CD4-positive, alpha-beta T cell treated with Interleukin-6 at 100 ng/mL for 8 hours (primary cell): Measurements from ENCODE around the gene ANKRD22.
"Not testable (repeated sequence)": the region's sequence is repeated elsewhere in the genome, so short reads cannot be mapped to it uniquely, and the experiment has no call there.

Experiments used
- DNase-seq: peaks from one replicate; pipeline ENCODE4 v3.0.0-alpha.2; 2020; ENCODE audit warnings: mixed read lengths, low spot score

Gene ANKRD22

DNA sequence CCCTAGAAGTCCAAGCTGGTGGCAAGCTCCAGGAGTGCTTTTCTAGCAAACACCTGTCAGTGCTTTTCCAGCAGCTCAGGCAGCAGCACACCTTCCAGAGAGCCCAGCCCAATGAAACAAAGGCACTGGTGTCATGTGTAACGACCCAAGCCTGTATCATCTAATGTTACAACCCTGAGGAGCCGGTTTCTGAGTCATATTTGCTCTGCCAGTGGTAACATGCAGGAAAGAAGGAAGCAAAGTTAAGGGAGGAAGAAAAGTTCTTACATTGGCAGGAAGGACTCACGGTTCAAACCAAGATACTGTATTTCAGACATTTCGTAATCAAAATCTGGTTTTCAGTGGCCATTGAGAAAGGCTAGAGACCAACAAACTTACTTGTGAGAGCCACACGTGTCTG, at the start of gene ANKRD22:
TSS of gene ANKRD22 (minus strand) at position 139 of the 400 bp plus-strand sequence. CDS start 237 bp downstream, outside the sequence.
- DNase-seq, result no peak

DNA sequence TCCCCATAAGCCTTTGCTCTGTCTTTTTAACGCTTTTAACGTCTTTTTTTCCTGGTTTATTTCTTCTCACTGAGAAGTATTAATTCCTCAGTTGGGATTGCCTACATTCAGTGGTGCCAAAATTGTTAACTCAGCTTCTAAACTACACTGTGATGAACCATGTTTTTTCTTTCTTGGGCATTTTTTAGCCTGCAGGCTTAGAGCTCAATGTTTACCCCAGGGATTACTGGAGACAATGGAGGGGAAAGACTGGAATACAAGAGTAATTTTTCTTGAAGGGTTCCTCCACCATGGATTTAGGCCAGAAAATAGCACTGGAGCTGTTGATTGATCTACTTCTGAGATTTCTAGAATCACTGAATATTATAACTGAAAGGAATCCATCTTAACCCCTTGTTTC, 48.2 kb upstream of the ANKRD22 start:
- DNase-seq, result no peak

DNA sequence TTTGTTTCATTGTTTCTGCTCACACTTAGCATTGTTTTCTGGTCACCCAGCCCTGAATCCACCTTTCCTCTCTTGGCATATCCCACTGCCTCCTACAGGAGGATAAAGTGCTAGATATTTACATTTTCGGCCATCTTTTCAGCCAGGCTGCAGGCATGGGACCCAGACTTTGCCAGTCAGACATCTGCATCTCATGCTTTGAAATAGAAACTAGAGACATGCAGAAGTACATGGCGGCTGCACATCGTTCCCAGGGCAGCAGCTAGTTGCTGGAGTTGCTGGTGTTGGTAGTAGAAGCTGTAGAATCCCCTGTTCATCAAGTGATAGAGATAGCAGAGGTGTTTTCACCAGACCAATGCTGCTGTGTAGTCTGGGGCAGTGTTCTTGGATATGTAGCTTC, 47.1 kb upstream of the ANKRD22 start:
- no peak for DNase-seq

DNA sequence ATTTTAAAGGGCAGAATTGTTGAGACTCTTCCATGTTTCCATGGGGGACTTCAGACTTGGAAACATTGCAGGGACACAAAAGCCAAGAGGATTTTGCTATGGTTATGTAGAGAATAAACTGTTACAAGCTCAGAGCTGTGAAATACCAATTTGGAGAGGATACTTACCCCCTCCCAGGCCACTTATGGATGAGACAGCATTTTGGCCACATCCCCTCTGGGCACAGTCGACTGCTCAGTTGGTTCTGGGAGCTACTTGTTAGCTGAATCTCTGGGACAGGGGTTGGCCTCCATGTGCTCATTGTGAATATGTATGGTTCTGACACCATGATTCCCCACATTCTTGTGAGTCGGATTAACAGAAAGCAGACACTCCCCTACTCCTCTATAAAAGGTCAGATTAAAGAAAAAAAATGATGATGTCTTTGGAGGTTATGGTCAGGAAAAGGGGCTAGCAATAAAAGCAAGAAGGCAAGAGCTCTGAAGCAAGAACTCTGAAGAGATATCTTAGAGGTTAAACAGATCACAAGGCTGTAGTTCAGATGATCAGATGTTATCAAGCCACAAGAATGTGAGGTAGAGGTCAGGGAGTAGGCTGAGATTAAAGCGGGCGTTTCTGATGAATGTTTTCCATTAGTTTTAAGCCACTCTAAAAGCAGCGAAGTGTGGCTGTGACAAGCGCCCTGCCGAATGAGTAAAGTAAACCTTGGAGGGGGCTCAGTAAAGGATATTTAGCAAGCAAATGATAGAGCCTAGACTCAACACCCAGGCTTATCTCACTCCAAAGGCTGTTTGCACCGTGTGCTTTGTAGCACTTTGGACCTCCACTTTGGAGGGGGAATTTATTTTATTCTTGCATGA, 45.6 kb upstream of the ANKRD22 start:
- DNase-seq, result no peak

DNA sequence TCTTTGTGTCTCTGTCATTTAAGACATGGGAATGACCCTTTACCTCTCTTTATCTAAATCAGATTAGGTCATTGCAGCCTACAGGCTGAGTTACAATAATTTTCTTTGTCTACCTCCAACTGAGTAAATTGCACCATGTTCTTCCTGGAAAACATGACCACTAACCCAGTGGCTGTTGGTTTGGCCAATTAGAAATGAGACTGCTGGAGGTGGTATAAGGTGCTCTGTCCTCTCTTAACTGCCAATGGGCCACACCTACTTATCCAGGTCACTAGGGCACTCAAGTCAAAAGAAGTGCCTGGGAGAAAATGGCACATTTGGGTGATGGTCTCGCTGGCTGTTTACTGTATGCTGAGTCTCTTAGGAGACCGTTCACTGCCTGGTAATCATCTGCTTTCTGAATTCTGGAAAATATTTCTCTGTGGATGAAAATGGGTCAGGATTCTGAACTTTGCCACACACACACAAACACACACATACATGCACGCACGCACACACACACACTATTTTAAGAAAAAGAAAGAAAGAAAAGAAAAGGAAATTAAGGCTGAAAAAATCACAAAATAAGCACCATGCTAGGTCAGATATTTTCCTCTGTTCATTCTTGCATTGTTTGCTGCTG, 44.8 kb upstream of the ANKRD22 start:
- DNase-seq, result no peak

DNA sequence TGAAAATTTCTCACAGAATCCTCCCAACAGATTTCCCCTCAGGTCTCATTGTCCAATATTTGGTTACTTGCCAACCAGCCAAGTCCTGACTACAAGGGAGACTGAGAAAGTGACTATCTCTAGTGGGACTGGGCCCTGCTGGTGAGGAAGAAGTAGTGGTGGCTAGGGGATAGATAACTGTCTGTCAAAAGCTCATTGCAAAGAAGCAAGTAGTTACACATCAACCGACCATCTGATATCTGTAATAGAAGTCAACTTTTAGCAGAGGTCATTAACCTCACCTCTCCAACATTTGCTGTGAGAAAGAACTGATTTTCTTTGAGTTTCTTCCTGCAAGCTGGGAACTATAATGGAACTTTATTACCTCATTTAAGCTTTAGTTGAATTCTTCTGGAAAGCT, 43.6 kb upstream of the ANKRD22 start:
- no peak for DNase-seq

DNA sequence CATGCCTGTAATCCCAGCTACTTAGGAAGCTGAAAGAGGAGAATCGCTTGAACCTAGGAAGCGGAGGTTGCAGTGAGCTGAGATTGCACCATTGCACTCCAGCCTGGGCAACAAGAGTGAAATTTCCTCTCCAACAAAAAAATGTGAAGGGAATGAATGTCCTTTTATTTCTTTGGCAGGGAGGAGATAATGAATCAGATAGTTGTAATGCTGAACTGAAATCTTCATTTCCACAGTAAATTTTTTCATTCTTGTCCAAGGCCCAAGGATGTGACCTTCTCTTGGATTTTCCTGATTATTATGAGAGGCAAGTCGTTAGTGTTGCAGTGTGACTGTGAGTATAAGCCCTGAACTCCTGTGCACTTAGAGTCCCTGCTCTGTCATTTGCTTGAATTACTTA, 42.0 kb upstream of the ANKRD22 start:
- DNase-seq, result no peak

DNA sequence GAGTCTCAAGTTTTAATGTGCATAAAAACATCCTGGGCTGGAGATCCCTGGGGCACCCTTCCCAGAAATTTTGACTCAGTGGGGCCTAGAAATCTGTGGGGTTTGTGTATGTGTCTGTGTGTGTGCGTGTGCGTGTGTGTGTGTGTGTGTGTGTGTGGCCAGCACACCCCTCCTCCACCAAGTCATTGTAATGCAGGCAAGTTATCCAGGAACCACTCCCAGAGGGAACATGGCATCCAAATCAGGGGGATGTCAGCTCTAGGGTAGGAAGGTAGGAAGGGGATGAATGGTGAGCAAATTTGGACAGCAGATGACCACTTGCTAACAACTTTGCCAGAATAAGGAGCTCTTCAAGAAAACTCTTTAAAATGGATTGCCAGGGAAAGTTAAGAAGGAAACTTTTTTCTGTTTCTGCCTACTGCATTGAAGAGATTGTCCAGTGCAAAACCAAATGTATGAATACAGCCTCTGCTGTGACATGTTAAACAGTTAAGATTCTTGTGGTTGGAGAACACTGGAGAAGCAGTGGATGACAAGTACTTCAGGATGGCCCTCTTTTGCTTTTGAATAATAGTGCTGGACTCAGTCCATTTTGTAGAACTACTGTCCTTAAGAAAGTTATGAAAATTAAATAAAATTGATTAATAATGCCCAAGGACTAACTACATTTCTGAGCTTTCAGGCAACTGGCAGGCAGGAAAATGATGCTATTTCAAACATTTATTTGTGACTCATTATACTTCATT, 40.8 kb upstream of the ANKRD22 start:
- DNase-seq, result no peak

DNA sequence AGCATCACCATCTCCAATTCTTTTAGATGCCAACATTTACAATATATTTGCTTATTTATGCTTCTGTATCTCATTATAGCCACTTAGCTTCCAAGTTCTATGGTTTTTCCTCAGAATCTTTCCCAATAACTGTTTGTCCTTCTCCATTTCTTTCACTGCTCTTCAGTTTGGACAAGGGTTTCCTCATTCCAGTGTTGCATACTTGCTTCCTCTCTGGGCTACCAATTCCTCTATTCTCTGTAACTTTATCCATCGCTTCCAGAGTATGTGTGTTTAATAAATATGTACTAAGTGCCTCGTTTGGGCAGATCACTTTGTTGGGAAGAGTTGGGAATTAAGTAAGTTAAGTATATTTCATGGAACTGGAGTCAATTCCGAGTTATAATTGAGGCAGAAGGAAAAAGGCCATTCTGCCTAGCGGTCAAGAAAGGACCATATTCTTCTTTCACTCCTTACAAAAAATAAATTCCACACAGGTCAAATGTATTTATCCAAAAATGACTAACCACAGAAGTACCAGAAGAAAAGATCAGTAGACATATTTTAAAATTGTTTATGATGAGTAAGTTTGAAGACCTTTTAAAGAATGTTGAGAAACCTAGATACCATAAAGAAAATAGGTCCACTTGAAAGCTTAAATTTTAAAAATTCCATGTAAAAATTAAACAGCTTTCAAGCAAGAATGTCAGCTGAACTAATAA, 39.2 kb upstream of the ANKRD22 start:
- no peak for DNase-seq

DNA sequence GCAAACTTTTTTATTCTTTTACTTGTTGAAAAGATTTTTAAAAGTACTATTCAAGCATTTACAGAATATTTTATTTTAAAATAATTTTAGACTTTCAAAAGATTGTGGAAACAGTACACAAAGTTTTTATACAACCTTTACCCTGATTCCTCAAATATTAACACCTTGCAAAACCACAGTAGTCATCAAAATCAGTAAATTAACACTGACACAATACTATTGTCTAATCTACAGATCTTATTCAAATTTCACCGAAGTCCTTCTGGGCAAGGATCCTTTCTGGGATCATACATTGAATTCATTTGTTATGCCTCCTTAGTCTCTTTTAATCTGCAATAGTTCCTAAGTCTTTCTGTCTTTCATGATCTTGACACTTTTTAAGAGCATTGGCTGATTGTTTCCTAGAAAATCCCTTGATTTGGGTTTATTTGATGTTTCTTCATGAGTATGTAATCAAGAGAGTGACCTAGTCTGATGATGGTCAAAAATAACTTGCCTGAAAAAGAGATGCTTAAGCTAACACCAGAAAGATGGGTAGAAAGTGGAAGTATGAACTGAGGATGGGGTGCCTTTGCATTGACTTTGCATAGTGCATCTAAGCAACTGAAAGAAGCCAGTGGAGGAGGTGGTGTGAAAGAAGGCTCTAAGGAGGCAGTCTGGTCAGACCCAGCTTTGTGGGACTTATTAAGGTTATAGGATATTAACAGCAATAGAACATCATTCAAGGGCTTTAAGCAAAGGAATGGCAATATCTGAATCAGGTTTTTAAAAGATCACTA, 38.1 kb upstream of the ANKRD22 start:
- DNase-seq, result no peak

DNA sequence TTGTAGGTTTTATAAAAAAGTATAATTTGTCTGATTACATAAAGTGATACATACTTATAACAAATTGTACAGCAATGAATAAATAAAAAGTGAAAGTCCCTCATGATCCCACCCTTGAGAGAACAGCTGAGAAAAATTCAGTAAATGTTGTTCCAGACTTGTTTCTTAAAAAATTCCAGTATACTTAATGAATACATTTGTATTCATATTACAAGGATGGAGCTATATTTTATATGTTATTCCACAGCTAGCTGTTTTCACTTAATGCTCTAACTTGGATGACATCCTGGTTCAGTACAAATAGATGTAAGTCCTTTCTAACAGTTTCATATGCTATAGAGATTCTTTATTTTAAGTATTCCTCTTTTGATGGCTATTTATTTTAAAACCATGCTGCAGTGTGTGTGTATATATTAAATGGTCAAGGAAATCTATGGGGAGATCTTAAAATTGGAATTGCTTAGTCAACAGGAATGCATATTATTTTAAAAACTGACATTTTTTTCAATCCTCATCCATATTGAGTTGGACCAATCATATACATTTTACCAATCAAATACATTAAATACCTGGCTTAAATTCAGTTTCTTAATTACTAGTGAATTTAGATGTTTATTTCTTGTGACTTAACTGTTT, 37.3 kb upstream of the ANKRD22 start:
- DNase-seq, result no peak

DNA sequence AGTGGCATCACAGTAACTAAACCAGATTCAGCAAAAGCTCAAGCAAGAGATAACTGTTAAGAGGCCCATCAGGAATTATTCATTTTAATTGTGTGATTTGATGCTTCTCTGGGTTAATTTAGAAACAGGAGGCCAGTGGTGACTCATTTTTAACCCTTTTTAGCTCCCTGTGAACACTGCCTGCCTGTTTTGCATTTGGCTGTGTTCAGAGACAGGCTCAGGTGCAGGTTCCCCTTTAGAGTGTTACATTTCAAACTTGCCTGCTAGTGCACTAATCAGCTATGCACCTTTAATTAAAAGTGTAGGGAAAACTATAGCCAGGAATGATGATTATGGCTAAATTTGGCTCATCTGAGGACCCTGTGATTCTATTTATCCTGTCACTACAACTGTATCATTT, 34.9 kb upstream of the ANKRD22 start:
- DNase-seq, result no peak

DNA sequence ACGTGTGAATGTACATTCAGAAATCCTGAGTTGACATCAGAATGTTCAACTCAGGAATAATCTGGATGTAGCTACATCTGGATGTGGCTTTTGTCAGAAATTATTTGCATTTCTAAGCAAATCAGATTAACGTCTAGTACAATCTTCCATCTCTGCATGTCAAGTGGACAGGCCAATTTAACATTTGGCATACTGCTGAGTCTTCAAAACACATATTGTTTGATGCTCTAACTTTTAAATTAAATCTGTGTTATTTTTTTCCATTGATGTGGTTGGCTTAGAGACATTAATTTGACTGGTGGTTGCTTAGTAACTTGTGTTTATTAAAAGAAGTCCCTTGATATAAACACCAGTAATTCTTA, 31.8 kb upstream of the ANKRD22 start:
- no peak for DNase-seq

DNA sequence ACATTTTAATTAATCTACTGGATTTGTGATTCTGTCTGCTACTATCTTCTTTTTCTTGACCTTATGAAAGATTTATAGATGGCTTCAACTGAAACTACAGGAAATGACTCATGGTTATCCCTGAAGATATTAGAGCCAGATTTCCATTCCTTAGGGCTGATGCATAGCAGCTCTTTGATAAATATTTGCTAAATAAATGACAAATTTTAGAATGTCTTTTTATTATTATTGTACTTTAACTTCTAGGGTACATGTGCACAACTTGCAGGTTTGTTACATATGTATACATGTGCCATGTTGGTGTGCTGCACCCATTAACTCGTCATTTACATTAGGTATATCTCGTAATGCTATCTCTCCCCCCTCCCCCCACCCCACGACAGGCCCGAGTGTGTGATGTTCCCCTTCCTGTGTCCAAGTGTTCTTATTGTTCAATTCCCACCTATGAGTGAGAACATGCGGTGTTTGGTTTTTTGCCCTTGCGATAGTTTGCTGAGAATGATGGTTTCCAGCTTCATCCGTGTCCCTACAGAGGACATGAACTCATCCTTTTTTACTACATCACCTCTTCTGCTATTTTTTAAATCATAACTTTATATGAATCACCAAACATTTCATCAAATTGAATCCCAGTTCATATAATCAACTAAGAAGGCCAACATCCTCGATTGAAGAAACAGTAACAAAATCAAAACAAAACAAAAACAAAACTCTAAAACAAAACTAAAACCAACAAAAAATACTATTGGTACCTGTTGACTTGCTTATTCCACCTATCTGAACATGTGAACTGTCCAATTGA, 31.2 kb upstream of the ANKRD22 start:
- DNase-seq, result not testable (repeated sequence)

DNA sequence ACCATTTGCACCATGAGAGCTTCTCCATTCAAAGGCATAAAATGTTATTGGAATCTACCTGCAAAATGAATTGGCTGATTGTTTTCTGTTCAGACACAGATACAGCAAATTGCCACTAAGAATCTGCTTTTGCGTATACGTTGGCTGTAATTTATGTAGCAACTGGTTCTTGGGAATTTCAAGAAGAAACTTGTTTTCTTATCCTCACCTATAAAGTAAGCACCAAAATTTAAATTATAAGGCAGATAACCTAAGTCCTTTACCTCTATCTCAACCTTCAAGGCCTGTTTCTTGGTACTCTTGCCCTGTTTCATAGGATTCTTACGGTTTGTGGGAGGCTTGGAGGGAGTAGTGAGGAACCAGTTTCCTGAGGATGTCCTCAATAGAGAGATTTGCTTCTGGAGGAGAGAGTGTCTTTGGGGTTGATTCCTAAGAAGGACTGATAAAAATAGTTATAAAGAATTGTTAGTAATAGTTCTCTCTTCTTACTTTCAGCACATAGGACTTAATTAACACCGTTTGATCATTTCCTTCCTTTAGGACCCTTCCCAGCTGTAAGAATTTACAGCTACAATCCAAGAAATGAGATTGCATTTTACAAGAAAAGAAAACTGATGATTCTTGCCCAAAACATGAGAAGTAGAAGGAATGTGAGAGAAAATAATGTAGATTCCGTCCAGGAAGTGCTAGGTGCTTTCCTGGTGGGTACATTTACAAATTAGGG, 30.4 kb upstream of the ANKRD22 start:
- DNase-seq, result no peak

DNA sequence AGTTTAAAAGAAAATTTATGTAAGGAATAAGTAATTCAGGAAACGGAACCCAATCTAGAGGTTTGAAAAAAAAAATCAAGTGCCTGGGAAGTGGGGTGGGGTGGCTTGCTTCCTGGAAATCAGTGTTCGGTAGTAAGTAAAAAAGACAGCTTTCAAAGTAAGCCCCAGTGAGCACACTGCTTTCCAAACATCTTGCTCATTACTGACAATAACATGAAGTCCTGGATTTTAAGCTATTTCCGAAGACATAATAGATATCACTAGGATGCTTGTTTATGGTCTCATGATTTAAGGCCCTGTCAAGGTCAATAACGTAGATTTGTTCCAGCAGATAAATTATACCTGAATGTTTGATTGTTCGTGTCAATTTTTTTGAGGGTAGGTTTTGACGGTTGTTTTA, 29.7 kb upstream of the ANKRD22 start:
- DNase-seq, result no peak

DNA sequence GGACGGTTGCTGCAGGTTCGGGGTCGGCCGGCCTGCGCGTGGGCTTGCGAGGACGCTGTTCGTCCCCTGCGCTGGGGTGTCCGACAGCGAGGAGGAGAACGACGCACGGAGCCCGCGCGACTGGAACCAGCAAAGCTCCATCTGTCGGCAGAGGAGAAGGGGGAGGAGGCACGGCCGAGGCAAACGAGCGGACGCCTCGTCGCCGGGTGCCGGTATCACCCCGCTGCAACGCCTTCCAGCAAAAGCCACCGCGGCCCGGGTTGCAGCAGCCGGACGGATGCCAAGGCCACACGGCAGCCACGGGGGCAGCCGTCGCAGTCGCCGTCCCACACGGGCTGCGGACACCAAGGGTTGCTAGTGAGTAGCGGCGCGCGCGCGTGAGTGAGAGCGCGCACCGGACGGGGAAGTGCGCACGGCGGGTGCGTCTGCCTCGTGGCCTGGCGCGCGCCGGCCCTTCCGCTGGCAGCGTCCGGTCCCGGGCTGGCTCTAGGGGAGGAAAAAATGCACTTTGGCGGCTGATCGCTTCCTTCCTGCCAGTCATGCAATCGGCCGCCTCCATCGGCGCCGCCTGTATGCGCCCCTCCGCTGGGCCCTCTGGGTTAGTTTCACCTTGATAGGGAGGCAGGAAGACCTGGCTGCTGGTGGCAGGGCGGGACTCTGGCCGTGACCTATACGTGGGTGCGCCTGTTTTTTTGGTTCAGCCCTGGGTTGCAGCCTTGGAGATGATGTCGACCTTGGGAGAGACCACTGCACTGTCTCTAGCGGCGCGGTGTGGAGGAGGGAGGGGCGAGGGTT, 28.8 kb upstream of the ANKRD22 start:
- peak; percentile 59 for DNase-seq

DNA sequence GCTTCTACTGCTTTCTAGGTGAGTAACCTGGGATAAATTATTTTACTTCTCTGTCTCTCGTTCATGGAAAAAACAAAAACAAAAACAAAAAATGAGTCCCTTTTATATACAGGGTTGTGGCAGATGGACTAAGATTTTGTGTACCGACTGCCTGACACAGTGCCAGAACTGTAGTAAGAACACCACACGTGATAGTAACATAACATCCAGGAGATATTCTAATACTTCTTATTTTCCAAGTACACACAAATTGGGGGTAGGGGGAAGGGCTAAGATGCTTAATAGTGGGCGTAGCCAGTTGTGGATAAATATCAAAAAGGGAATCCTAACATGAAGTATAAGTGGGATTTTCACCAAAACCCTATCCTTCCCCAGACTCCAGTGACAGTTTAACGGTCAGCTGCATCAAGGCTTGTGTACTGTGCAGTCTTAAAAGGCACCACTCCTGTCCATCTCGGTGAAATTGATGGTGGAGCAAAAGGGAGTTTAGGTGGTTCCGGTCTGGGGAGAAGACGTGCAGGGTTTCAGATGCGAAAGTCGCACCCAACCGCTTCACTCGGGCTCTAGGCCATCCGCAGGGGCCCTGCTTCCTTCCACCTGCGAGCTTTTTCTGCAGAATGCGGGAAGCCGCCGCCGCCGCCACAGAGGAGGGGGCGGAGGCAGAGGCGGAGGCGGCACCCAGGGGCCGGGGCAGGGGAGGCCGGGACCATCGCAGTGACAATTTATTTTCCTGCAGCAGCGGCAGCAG, 28.1 kb upstream of the ANKRD22 start, which contains the start of gene STAMBPL1:
TSS of gene STAMBPL1 (plus strand) at position 712 of the 748 bp plus-strand sequence. CDS start 21,464 bp downstream, outside the sequence.
- DNase-seq, result peak; percentile 75
